ENCODE data around the gene MYB.

MYB gene

DNA sequence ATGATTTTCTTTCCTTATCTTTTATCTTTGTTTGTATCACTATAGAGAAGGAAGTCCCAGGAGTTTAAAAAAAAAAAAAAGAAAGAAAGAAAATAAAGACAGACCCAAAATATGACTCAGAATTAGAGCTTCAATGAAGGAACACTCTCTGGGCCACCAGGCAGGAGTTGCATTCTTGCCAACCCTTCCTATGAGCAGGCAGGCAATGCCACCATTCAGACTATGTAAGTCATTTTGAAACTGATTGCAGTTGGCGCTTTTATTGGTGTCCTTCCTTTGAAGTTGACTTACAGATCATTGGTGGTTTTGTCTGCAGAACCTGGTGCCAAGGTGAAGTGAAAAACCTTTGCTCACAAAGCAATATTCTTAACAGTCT lies 50.3 kb downstream of the MYB start:
- POLR2A ChIA-PET, result interaction anchor here (0.7 to 1.2 kb wide), 2 partner anchors 18 to 26 kb away, joined by 3 read pairs; no protein-coding TSS in a partner anchor
- CTCF ChIA-PET, result no interaction called here
- H3K4me3 ChIP-seq (ENCODE audit: low read depth, low read length), result no peak overlapping the region
- no peak for DNase-seq (ENCODE audit: low read depth, low spot score)
- TF ChIP-seq, protein P1, sequence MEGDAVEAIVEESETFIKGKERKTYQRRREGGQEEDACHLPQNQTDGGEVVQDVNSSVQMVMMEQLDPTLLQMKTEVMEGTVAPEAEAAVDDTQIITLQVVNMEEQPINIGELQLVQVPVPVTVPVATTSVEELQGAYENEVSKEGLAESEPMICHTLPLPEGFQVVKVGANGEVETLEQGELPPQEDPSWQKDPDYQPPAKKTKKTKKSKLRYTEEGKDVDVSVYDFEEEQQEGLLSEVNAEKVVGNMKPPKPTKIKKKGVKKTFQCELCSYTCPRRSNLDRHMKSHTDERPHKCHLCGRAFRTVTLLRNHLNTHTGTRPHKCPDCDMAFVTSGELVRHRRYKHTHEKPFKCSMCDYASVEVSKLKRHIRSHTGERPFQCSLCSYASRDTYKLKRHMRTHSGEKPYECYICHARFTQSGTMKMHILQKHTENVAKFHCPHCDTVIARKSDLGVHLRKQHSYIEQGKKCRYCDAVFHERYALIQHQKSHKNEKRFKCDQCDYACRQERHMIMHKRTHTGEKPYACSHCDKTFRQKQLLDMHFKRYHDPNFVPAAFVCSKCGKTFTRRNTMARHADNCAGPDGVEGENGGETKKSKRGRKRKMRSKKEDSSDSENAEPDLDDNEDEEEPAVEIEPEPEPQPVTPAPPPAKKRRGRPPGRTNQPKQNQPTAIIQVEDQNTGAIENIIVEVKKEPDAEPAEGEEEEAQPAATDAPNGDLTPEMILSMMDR (IDR thresholded peaks at IDR 0.05; ENCODE audit: insufficient read depth, low read length, missing control alignments), result no peak

DNA sequence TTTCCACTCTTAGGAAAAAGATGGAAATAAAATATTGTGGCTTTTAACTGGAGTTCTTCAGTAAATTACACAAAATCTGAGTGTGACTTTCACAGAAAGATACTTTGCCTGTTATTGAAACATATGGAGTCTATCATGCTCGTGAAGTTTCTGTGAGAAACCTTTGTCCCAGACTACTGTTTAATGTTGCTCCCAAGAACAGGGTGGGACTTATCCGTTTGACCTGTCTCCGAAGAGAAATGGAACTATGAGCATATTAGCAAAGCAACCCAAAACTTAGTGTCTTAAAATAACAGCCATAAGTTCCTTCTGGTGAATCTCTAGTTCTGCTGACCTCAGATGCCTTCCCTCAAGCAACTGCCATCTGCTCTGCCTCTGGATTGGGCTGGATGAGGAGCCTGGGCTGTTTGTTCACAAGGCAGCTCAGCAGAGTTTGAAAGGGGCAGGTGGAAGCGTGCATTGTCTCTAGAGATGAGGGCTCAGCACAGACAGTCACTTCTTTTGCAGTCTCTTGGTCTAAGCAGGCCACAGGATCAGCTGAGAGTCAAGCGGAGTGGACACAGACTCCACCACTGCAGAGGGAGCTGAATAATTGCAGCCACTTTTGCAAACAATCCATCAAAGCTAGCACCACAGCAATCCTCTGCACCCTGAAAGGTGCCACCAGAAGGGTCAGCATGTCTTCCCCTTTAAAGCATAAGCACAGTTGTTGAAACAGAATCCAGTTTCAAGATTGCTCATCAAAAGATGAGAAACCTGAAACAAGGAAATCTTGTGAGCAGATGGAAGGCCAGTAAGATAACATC lies 52.8 kb downstream of the MYB start:
- POLR2A ChIA-PET, result no interaction called here

DNA sequence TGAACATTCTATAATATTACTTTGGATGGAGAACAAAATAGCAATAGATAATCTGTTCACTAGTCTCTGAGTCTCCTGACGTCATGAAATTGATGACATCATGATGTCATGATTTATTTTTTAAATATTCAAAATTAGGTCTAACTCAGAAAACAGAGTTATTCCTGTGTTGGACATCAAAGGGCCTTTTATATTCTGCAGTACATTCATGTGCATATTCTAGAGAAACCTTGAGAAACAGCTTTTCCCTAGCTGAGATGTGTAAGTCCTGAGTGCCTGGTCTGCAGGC lies 53.3 kb downstream of the MYB start:
- POLR2A ChIA-PET, result no interaction called here
- DNase-seq (ENCODE audit: low read depth, low spot score), result no peak
- CTCF ChIA-PET, result no interaction called here
- no peak overlapping the region for H3K4me3 ChIP-seq (ENCODE audit: low read depth, low read length)
- TF ChIP-seq, protein P1 (IDR thresholded peaks at IDR 0.05; ENCODE audit: insufficient read depth, low read length, missing control alignments), result no peak

More for the DNA sequence above, 52.8 kb downstream of the MYB start:
- TF ChIP-seq, protein P1 (IDR thresholded peaks at IDR 0.05; ENCODE audit: insufficient read depth, low read length, missing control alignments), result no peak
- no peak overlapping the region for H3K4me3 ChIP-seq (ENCODE audit: low read depth, low read length)
- CTCF ChIA-PET, result no interaction called here
- DNase-seq (ENCODE audit: low read depth, low spot score), result no peak

DNA sequence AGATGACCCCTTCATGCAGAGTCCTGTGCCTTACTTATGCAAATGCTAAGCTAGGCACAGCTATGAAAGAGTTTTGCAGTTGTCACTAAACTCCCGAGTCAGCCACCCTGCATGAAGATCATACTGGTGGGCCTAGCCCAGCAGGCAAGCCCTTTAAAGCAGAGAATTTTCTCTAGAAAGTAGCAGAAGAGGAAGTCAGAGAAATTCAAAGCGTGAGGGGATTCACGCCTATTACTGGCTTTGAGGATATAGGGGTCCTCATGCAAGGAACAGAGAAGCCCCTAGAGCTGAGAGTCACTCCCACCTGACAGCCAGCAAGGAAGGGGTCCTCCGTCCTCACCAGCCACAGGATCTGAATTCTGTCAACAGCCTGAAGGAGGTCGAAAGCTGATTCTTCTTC lies 54.6 kb downstream of the MYB start:
- no peak for DNase-seq (ENCODE audit: low read depth, low spot score)
- ChIA-PET POLR2A (no interaction called here), CTCF (no interaction called here)
- no peak overlapping the region for H3K4me3 ChIP-seq (ENCODE audit: low read depth, low read length)
- TF ChIP-seq, protein P1 (IDR thresholded peaks at IDR 0.05; ENCODE audit: insufficient read depth, low read length, missing control alignments), result no peak

DNA sequence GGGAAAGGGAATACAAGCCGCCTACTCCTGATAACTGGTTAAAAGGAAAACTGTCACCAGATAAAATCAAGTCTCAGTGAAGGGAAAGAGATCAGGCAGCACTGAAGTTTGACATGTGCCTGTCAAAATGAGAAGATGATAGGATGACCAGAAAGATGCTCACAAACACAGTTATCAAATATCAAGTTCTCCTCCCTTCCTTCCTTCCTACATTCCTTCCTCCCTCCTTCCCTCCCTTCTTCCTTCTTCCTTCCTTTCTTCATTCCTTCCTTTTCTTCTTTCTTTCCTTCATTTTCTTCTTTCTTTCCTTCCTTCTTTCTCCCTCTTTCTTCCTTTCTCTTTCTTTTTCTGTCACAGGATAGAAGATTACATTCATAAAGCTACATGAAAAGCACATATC lies 55.2 kb downstream of the MYB start:
- no peak for DNase-seq (ENCODE audit: low read depth, low spot score)
- TF ChIP-seq, protein P1 (IDR thresholded peaks at IDR 0.05; ENCODE audit: insufficient read depth, low read length, missing control alignments), result no peak
- no peak overlapping the region for H3K4me3 ChIP-seq (ENCODE audit: low read depth, low read length)
- CTCF ChIA-PET, result no interaction called here
- POLR2A ChIA-PET, result no interaction called here

DNA sequence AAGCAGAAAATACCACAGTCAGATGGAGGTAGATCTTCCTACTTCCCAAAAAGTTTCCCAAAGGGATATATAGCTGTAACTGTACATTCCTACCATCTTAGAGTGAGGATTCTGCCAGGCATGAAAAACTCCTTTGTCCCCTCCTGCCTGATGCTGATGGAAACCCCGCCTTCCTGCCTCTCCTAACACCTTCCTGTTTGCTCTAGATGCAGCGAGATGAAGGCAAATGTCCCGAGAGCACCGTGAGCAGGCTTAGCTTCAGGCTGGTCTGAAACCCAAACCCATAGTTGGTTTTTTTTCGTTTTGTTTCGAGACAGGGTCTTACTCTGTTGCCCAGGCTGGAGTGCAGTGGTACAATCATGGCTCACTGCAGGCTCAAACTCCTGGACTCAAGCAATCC lies 55.6 kb downstream of the MYB start:
- H3K4me3 ChIP-seq (ENCODE audit: low read depth, low read length), result no peak overlapping the region
- POLR2A ChIA-PET, result no interaction called here
- TF ChIP-seq, protein P1 (IDR thresholded peaks at IDR 0.05; ENCODE audit: insufficient read depth, low read length, missing control alignments), result no peak
- DNase-seq (ENCODE audit: low read depth, low spot score), result no peak
- CTCF ChIA-PET, result no interaction called here

Measured in AG04449 (cell line).